ENCODE data around the gene ARHGAP24.

The ARHGAP24 gene

GRCh38 chr4:85520765-85521749 is 46.1 kb downstream of the ARHGAP24 start:
- no peak for DNase-seq

GRCh38 chr4:85522277-85522676 is 47.3 kb downstream of the ARHGAP24 start:
- no peak for DNase-seq

GRCh38 chr4:85522836-85523235 is 47.9 kb downstream of the ARHGAP24 start:
- DNase-seq, result no peak

GRCh38 chr4:85527815-85528214 is 52.9 kb downstream of the ARHGAP24 start:
- no peak for DNase-seq

- DNase-seq, result no peak
Measured at GRCh38 chr4:85531560-85532341, 56.8 kb downstream of the ARHGAP24 start.

GRCh38 chr4:85534120-85534519 is 59.2 kb downstream of the ARHGAP24 start:
- no peak for DNase-seq

- no peak for DNase-seq
Measured at GRCh38 chr4:85543832-85544231, 68.9 kb downstream of the ARHGAP24 start.

- DNase-seq, result no peak
Measured at GRCh38 chr4:85544751-85545150, 69.8 kb downstream of the ARHGAP24 start.

- no peak for DNase-seq
Measured at GRCh38 chr4:85548116-85548515, 73.2 kb downstream of the ARHGAP24 start.

GRCh38 chr4:85548841-85549240 is 73.9 kb downstream of the ARHGAP24 start:
- DNase-seq, result no peak

- DNase-seq, result no peak
Measured at GRCh38 chr4:85555206-85555605, 80.3 kb downstream of the ARHGAP24 start.

- no peak for DNase-seq
Measured at GRCh38 chr4:85556283-85556682, 81.3 kb downstream of the ARHGAP24 start.

- DNase-seq, result no peak
Measured at GRCh38 chr4:85557016-85557901, 82.3 kb downstream of the ARHGAP24 start.

GRCh38 chr4:85565761-85566480 is 91.0 kb downstream of the ARHGAP24 start:
- DNase-seq, result no peak

GRCh38 chr4:85569730-85570299 is 94.9 kb downstream of the ARHGAP24 start:
- DNase-seq, result no peak

- no peak for DNase-seq
Measured at GRCh38 chr4:85570388-85570787, 95.4 kb downstream of the ARHGAP24 start.

- DNase-seq, result no peak
Measured at GRCh38 chr4:85571008-85571407, 96.1 kb downstream of the ARHGAP24 start.

- DNase-seq, result no peak
Measured at GRCh38 chr4:85573270-85573669, 98.3 kb downstream of the ARHGAP24 start.

GRCh38 chr4:85577307-85577706 is 102.4 kb downstream of the ARHGAP24 start:
- DNase-seq, result no peak

GRCh38 chr4:85579942-85580341 is 105.0 kb downstream of the ARHGAP24 start:
- DNase-seq, result no peak

- DNase-seq, result no peak
Measured at GRCh38 chr4:85580489-85580888, 105.5 kb downstream of the ARHGAP24 start.

- no peak for DNase-seq
Measured at GRCh38 chr4:85587952-85588351, 113.0 kb downstream of the ARHGAP24 start.

All from activated CD4-positive, alpha-beta T cell treated with anti-CD3 and anti-CD28 coated beads, Interleukin-2, amount 50 U/mL, for 1 hour (primary cell).